Panc1 (cell line): ENCODE measurements around the gene ZNF324.
A peak's percentile ranks its signal among the peaks of the same experiment; 100 is the strongest.

Experiments
- POLR2AphosphoS5 ChIP-seq: IDR thresholded peaks from 2 replicates; pipeline ENCODE4 v1.6.1; 2012; ENCODE audit warnings: mild to moderate bottlenecking, low read depth, low read length, moderate library complexity
- REST ChIP-seq, 2 experiments: IDR thresholded peaks; 2 replicates each; pipeline ENCODE4 v1.6.1; 2011 to 2012; ENCODE audit warnings: low read depth in 2 of 2, control low read depth in 1 of 2, low read length in 1 of 2, mild to moderate bottlenecking in 1 of 2, moderate library complexity in 1 of 2; ENCODE audit not compliant: insufficient read depth in 1 of 2
- TF ChIP-seq, protein P1 (sequence below): fragments of 450-650 bp; IDR thresholded peaks from 2 replicates; pipeline ENCODE4 v1.5.1; 2017; ENCODE audit warnings: mild to moderate bottlenecking

DNA sequence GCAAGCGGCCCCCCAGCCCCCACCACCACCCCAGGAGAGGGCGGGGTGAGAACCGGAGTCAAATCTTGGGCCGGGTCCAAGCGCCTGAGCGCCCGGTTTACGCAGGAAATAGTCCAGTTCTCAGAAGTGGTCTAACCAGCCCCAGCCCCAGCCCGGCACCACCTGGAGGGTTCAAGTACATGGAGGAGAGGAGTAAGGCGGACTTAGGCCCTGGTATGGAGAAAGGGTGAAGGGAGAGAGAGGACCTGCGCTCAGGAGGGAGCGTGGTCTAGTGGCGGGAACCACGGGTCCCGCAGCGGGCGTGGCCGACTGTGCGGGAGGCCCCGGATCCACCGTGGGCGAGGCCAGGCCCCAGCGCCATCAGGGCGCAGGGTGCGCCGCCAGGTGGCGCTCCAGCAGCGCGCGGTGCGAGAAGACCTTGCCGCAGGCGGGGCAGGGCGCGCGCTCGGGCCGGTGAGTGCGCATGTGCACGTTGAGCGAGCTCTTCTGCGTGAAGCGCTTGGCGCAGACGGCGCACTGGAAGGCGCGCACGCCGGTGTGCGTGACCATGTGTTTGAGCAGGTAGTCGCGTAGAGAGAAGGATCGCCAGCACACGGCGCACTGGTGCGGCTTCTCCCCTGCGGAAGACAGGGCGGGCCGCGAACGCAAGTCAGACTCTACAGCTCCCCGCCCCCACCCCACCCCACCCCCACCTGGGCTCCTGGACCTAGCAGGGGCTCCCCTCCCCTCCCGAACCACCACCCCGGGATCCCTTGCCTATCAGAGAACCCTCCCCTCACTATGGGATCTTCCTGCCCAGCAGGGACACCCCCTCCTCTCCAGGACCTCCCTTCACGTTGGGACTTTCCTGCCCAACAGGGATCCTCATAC is 47.0 kb downstream of the ZNF324 start:
- TF ChIP-seq, protein P1, sequence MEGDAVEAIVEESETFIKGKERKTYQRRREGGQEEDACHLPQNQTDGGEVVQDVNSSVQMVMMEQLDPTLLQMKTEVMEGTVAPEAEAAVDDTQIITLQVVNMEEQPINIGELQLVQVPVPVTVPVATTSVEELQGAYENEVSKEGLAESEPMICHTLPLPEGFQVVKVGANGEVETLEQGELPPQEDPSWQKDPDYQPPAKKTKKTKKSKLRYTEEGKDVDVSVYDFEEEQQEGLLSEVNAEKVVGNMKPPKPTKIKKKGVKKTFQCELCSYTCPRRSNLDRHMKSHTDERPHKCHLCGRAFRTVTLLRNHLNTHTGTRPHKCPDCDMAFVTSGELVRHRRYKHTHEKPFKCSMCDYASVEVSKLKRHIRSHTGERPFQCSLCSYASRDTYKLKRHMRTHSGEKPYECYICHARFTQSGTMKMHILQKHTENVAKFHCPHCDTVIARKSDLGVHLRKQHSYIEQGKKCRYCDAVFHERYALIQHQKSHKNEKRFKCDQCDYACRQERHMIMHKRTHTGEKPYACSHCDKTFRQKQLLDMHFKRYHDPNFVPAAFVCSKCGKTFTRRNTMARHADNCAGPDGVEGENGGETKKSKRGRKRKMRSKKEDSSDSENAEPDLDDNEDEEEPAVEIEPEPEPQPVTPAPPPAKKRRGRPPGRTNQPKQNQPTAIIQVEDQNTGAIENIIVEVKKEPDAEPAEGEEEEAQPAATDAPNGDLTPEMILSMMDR, result peak; percentile 100
- TF ChIP-seq REST (IDR thresholded peaks at IDR 0.05; ENCODE audit: insufficient read depth in 1 of 2, low read depth in 2 of 2, low read length in 1 of 2) (no peak), POLR2AphosphoS5 (peak; percentile 93)
